Coronary artery (tissue), 2 donors: Measurements from ENCODE around the gene HSPA9.

ENCODE experiments used
- DNase-seq: peaks from one replicate; pipeline ENCODE4 v3.0.0-alpha.2; 2017; ENCODE audit warnings: low spot score
- H3K27ac ChIP-seq, 2 donors: fragments of 200-600 bp; sonication (generic); one replicate each; pipeline ENCODE4 v1.5.1; 2016 to 2019
- H3K4me3 ChIP-seq: fragments of 200-600 bp; sonication (generic); 2 replicates; pipeline ENCODE4 v1.5.1; 2016; ENCODE audit warnings: mild to moderate bottlenecking, moderate library complexity
- TF ChIP-seq, protein P1 (sequence below): fragments of 200-600 bp; sonication (generic); IDR thresholded peaks from one replicate; pipeline ENCODE4 v1.5.1; 2019; ENCODE audit warnings: antibody characterized with exemption

Gene HSPA9

GRCh38 chr5:138611678-138612218 is 36.5 kb upstream of the HSPA9 start:
- TF ChIP-seq, protein P1, sequence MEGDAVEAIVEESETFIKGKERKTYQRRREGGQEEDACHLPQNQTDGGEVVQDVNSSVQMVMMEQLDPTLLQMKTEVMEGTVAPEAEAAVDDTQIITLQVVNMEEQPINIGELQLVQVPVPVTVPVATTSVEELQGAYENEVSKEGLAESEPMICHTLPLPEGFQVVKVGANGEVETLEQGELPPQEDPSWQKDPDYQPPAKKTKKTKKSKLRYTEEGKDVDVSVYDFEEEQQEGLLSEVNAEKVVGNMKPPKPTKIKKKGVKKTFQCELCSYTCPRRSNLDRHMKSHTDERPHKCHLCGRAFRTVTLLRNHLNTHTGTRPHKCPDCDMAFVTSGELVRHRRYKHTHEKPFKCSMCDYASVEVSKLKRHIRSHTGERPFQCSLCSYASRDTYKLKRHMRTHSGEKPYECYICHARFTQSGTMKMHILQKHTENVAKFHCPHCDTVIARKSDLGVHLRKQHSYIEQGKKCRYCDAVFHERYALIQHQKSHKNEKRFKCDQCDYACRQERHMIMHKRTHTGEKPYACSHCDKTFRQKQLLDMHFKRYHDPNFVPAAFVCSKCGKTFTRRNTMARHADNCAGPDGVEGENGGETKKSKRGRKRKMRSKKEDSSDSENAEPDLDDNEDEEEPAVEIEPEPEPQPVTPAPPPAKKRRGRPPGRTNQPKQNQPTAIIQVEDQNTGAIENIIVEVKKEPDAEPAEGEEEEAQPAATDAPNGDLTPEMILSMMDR, result no peak
- no peak for DNase-seq
- H3K27ac ChIP-seq, result no peak overlapping the region
- peak overlapping the region; percentile 62 for H3K4me3 ChIP-seq

DNA sequence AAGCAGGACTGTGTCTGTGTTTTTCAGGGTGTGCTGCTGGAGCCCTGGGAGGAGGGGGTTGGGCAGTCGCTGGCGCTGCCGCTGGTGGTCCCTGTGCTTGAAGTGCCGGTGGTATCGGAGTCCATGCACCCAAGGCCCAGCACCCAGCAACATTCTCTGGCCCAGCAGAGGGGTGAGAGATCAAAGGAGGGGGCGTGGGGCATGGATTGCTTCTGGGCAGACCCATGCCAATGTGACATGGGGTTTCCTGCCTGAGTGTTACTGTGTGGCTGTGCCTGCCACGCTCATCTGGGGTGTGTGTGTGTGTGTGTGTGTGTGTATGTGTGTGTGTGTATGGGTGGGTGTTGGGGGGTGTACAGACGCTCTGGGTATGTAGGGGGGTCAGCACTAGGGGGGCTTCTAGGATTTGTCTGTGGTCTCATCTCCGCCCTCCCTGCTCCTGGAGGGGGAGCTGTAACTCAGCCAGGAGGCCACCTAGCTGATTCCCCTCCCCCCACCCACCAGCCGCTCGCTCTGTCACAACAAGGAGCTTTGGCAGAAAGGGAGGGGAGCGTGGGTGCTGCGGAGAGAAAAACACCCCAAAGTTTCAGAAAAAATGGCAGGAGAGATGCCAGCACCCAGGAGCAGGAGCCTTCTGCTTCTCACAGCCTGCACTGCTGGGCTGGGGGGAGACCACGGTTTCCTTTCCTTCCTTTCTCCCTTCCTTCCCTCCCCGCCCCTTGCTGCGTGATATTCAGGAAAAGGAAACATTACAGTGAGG is 35.9 kb upstream of the HSPA9 start:
- Histone ChIP-seq H3K4me3 (peak overlapping the region; percentile 62), H3K27ac (no peak overlapping the region)
- no peak for DNase-seq
- TF ChIP-seq, protein P1, result no peak

GRCh38 chr5:138610415-138610917 is 35.3 kb upstream of the HSPA9 start:
- DNase-seq, result no peak

DNA sequence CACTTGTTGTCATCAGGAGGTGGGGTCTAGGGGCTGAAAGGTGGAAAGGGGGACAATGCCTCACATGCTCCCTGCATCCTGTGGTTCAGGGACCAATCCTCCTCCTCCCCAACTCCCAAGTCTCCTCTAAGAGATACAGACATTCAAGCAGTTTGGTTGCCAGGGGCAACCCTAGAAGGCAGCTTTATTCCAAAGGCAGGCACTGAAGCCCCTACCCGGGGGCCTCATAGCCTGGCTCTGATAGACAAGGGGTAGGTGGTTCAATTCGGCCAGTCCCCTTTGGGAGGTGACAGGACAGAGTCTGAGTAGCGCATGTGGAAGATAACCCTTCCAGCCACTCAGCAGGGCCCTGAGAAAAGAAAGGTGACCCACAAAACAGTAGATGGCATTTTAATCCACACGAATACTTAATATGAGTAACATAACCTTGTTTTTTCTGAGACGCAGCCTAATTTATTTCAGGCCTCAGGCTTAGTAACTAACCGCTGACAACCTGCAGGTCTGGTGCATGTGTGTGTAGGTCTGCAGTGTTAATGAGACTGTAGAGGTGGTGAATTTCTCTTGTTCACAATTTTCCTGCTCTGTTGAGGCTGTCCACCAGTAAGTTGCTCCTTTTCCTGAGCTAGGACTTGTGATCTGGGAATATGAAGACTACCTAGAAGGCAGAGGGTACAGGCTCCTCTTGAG is 31.3 kb upstream of the HSPA9 start:
- no peak for DNase-seq
- H3K4me3 ChIP-seq, result no peak overlapping the region
- no peak overlapping the region for H3K27ac ChIP-seq
- TF ChIP-seq, protein P1, result no peak

More at GRCh38 chr5:138610415-138610917, 35.3 kb upstream of the HSPA9 start:
- H3K27ac ChIP-seq, result no peak overlapping the region
- TF ChIP-seq, protein P1, result no peak
- H3K4me3 ChIP-seq, result peak overlapping the region; percentile 62

- TF ChIP-seq, protein P1, result no peak
- Histone ChIP-seq H3K4me3 (no peak overlapping the region), H3K27ac (no peak overlapping the region)
- no peak for DNase-seq
Measured at GRCh38 chr5:138605254-138605972, 30.2 kb upstream of the HSPA9 start.

DNA sequence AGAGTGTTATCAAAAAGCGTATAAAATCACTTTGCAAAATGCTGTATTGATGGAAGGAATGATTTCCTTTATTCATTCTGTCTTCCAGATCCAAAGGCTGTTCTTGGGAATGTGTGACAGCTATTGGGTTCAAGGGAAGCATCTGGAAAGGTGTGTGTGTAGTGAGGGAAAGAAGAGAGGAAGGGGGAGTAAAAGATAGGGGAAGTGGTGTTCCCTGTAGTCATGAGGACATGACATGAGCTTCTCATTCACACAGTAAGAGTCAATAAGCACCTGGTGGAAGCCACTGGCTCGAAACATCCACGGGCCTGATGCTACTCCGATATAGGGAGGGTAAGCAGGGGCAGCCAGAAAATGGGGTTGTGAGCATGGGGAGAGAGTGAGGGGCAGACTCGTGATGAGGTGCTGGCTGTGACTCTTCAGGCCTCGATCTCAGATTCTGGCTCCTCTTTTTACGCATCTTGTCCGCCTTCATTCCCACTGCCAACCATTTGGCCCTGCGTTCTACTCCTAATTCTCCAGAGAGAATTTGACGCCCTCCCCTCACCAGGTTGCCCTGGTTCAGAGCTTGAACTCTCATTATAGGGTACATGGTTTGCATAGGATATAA is 29.1 kb upstream of the HSPA9 start:
- DNase-seq, result no peak
- Histone ChIP-seq H3K27ac (no peak overlapping the region), H3K4me3 (no peak overlapping the region)
- TF ChIP-seq, protein P1, result no peak
